Measurements from ENCODE around the gene EVA1A. TPM values are rescaled to one million over a fixed set of nuclear protein-coding genes. Genes with fewer than 3 reads are reported as not detected.

EVA1A gene
- total RNA-seq, 4 donors from 2014 or later, result 0.16 to 2.4 (median 0.82) TPM

DNA sequence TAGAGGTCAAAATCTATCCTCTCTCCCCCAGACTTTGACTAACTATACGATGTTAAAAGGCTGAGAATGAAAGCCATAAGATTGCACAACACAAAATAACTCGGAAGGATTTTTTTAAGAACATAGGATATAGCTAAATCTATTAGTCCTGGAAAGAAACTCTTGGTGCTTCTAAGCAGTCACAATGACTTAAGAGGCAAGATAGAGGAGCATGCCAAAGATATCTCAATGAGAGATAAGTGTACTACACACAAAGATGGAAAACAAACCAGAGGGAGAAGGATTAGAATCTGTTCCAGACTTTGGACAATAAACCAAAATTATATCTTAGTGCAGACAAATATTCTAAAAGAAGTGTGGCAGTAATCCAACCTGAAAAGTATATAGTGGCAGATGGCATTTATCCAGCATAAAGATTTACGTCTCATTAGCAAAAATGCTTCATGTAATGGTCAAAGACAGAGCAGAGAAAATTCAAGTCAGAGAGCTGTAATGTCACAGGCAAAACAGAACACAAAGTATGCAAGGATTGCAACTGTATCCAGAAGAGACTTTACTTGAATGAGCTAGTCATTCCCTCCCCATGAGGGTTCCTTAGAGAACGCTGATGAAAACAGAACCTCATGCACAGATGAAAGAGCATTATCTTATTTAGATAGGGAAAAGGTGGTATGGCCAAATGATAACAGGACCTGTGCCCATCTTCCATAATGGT lies 28.8 kb upstream of the EVA1A start:
- no peak for ATAC-seq
- H3K27ac ChIP-seq, result no peak overlapping the region
- H3K4me1 ChIP-seq, result no peaks in the 10 kb centered on the region
- in situ Hi-C loops (cut with MboI; ENCODE audit: low sequenced_read_pairs in 4 of 4) (no loop called here), intact Hi-C loops (cut with DNase I; ENCODE audit: low total_unique reads) (no loop called here)
- no peak overlapping the region for H3K4me3 ChIP-seq
- H3K9me3 ChIP-seq, result no peaks in the 10 kb centered on the region
- TF ChIP-seq, protein P1, sequence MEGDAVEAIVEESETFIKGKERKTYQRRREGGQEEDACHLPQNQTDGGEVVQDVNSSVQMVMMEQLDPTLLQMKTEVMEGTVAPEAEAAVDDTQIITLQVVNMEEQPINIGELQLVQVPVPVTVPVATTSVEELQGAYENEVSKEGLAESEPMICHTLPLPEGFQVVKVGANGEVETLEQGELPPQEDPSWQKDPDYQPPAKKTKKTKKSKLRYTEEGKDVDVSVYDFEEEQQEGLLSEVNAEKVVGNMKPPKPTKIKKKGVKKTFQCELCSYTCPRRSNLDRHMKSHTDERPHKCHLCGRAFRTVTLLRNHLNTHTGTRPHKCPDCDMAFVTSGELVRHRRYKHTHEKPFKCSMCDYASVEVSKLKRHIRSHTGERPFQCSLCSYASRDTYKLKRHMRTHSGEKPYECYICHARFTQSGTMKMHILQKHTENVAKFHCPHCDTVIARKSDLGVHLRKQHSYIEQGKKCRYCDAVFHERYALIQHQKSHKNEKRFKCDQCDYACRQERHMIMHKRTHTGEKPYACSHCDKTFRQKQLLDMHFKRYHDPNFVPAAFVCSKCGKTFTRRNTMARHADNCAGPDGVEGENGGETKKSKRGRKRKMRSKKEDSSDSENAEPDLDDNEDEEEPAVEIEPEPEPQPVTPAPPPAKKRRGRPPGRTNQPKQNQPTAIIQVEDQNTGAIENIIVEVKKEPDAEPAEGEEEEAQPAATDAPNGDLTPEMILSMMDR (IDR thresholded peaks at IDR 0.05 in 4 of 5, conservative IDR thresholded peaks at IDR 0.05 in 1 of 5), result no peak
- no peak for TF ChIP-seq POLR2A (IDR thresholded peaks at IDR 0.05)
- H3K27me3 ChIP-seq, result no peaks in the 10 kb centered on the region
- DNase-seq, result no peak
- H3K36me3 ChIP-seq, result no peaks in the 10 kb centered on the region

DNA sequence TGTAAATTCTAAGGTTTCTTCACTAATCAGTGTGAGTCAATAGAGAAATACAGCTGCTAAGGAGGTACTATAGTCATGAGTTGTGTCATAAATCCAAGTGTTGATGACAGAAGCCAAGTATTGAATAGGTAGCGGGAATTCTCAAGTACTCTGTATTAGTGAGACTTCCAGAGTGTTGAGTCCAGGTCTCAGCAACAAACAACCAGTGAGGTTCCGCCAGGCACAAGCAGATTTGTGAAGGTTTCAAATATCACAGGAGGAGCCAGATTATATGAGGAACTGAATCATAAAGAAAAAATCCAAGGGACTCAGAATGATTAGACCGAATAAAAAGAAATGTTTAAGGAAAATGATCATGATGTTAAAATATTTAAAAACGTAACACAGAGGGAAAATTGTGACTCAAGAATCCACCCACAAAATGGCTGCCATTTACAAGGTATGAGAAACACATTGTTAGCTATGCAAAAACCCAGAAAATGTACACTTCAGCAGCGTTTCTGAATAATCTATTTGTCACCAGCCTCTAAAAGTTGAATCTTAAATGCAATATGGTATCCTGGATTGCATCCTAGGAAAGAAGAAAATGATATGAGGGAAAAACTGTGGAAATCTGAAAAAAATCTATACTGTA lies 27.3 kb upstream of the EVA1A start:
- ATAC-seq, result no peak
- in situ Hi-C loops (cut with MboI; ENCODE audit: low sequenced_read_pairs in 4 of 4), result no loop called here
- no peak for TF ChIP-seq POLR2A (IDR thresholded peaks at IDR 0.05)
- TF ChIP-seq, protein P1 (IDR thresholded peaks at IDR 0.05 in 4 of 5, conservative IDR thresholded peaks at IDR 0.05 in 1 of 5), result no peak
- H3K9me3 ChIP-seq, result no peaks in the 10 kb centered on the region
- H3K4me3 ChIP-seq, result no peak overlapping the region
- no peaks in the 10 kb centered on the region for H3K36me3 ChIP-seq
- H3K4me1 ChIP-seq, result no peaks in the 10 kb centered on the region
- no peak for DNase-seq
- intact Hi-C loops (cut with DNase I; ENCODE audit: low total_unique reads), result no loop called here
- H3K27me3 ChIP-seq, result no peaks in the 10 kb centered on the region
- no peak overlapping the region for H3K27ac ChIP-seq

DNA sequence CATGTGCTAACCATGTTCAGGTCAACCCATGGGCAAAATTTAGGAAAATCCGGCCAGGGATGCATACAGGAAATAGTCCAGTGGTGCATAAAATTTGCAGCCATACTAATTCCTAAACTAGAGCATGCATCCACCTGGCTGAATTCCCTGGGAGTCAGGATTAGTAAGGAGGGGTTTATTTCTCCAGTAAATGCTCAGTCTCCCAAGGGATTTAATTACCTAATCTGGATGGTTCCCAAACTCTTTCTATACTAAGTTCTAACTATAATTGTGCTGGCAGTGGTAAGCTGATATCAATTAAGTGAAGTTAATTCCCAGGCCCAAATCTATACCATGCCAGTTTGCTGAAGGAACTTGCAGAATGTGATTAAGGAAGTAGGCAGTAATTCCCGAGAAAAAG lies 26.2 kb upstream of the EVA1A start:
- Histone ChIP-seq H3K4me1 (no peaks in the 10 kb centered on the region), H3K27ac (no peak overlapping the region), H3K4me3 (no peak overlapping the region), H3K36me3 (no peaks in the 10 kb centered on the region), H3K9me3 (no peaks in the 10 kb centered on the region), H3K27me3 (no peaks in the 10 kb centered on the region)
- in situ Hi-C loops (cut with MboI; ENCODE audit: low sequenced_read_pairs in 4 of 4) (no loop called here), intact Hi-C loops (cut with DNase I; ENCODE audit: low total_unique reads) (no loop called here)
- DNase-seq (no peak), ATAC-seq (no peak)
- TF ChIP-seq POLR2A (IDR thresholded peaks at IDR 0.05), result no peak
- TF ChIP-seq, protein P1 (IDR thresholded peaks at IDR 0.05 in 4 of 5, conservative IDR thresholded peaks at IDR 0.05 in 1 of 5), result no peak

DNA sequence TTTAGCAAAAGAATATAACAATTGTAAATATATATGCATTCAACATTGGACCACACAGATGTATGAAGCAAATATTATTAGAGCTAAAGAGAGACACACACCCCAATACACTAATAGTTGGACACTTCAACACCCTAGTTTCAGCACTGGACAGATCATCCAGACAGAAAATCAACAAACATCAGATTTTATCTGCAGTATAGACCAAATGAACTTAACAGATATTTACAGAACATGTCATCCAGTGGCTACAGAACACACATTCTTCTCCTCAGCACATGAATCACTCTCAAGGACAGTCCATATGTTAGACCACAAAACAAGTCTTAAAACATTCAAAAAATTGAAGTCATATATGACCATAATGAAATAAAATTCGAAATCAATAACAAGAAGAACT lies 22.1 kb upstream of the EVA1A start:
- ATAC-seq (no peak), DNase-seq (no peak)
- Histone ChIP-seq H3K4me1 (no peaks in the 10 kb centered on the region), H3K4me3 (no peak overlapping the region), H3K27ac (no peak overlapping the region), H3K27me3 (no peaks in the 10 kb centered on the region), H3K9me3 (no peaks in the 10 kb centered on the region), H3K36me3 (no peaks in the 10 kb centered on the region)
- TF ChIP-seq, protein P1 (IDR thresholded peaks at IDR 0.05 in 4 of 5, conservative IDR thresholded peaks at IDR 0.05 in 1 of 5), result no peak
- no peak for TF ChIP-seq POLR2A (IDR thresholded peaks at IDR 0.05)
- in situ Hi-C loops (cut with MboI; ENCODE audit: low sequenced_read_pairs in 4 of 4) (no loop called here), intact Hi-C loops (cut with DNase I; ENCODE audit: low total_unique reads) (no loop called here)
